Keratinocyte (primary cell): ENCODE results near the gene CER1. TPM values are rescaled to one million over a fixed set of nuclear protein-coding genes. Genes with fewer than 3 reads are reported as not detected.
A peak's percentile ranks its signal among the peaks of the same experiment; 100 is the strongest.

Source experiments
- DNase-seq: peaks from one replicate; pipeline ENCODE4 v3.0.0-alpha.2; 2011; ENCODE audit warnings: low read depth, missing footprints, low spot score
- FAIRE-seq: peaks from 2 replicates; lab custom pipeline; 2011; peaks lifted over from hg19 to GRCh38; lab: Jason Lieb, UNC
- H2AFZ ChIP-seq: 2 replicates; pipeline ENCODE4 v1.6.0; 2012; ENCODE audit warnings: low read length, control low read depth, inconsistent platforms; ENCODE audit not compliant: control insufficient read depth
- H3K27ac ChIP-seq: 2 replicates; pipeline ENCODE4 v1.5.1; 2011; ENCODE audit warnings: low read length; ENCODE audit not compliant: control insufficient read depth, insufficient read depth
- H3K27me3 ChIP-seq: 3 replicates; pipeline ENCODE4 v1.6.0; 2011; ENCODE audit warnings: low read length; ENCODE audit not compliant: control insufficient read depth, insufficient read depth; ENCODE audit errors: extremely low read depth
- H3K36me3 ChIP-seq, 2 experiments: 2 replicates in 1 of 2; 3 replicates in 1 of 2; pipeline ENCODE4 v1.5.1; 2011; ENCODE audit warnings: low read length in 2 of 2, mild to moderate bottlenecking in 1 of 2; ENCODE audit not compliant: control insufficient read depth in 2 of 2, insufficient read depth in 2 of 2; ENCODE audit errors: extremely low read depth in 1 of 2
- H3K4me1 ChIP-seq: 3 replicates; pipeline ENCODE4 v1.5.1; 2011; ENCODE audit warnings: low read length; ENCODE audit not compliant: control insufficient read depth, insufficient read depth; ENCODE audit errors: extremely low read depth
- H3K4me2 ChIP-seq: 3 replicates; pipeline ENCODE4 v1.6.0; 2011; ENCODE audit warnings: low read depth, low read length; ENCODE audit not compliant: control insufficient read depth, insufficient read depth; ENCODE audit errors: extremely low read depth
- H3K4me3 ChIP-seq, 3 experiments: fragments of 200-600 bp in 1 of 3; sonication (generic) in 1 of 3; 2 replicates in 2 of 3; 3 replicates in 1 of 3; pipeline ENCODE4 v1.5.1; 2011 to 2016; ENCODE audit warnings: low read length in 3 of 3, mild to moderate bottlenecking in 3 of 3, control low read depth in 2 of 3, inconsistent platforms in 1 of 3, low read depth in 1 of 3, mixed read lengths in 1 of 3, mixed run types in 1 of 3, moderate library complexity in 1 of 3; ENCODE audit not compliant: control insufficient read depth in 2 of 3, insufficient read depth in 2 of 3; ENCODE audit errors: extremely low read depth in 1 of 3
- H3K79me2 ChIP-seq: 2 replicates; pipeline ENCODE4 v1.6.0; 2012; ENCODE audit warnings: low read length; ENCODE audit not compliant: control insufficient read depth, insufficient read depth
- H3K9ac ChIP-seq: 3 replicates; pipeline ENCODE4 v1.6.0; 2011; ENCODE audit warnings: low read length; ENCODE audit not compliant: control insufficient read depth, insufficient read depth; ENCODE audit errors: extremely low read depth
- H3K9me1 ChIP-seq: 3 replicates; pipeline ENCODE4 v1.6.0; 2011; ENCODE audit warnings: low read length; ENCODE audit not compliant: control insufficient read depth, insufficient read depth; ENCODE audit errors: extremely low read depth
- H3K9me3 ChIP-seq: 2 replicates; pipeline ENCODE4 v1.5.1; 2012; ENCODE audit warnings: low read depth, low read length; ENCODE audit not compliant: control insufficient read depth
- H4K20me1 ChIP-seq: 3 replicates; pipeline ENCODE4 v1.6.0; 2011; ENCODE audit warnings: low read length; ENCODE audit not compliant: control insufficient read depth, insufficient read depth; ENCODE audit errors: extremely low read depth
- CTCF ChIP-seq, 3 experiments: IDR thresholded peaks in 1 of 3; conservative IDR thresholded peaks in 1 of 3; optimal IDR thresholded peaks in 1 of 3; 2 replicates in 2 of 3; 3 replicates in 1 of 3; pipeline versions ENCODE3 to v1.5.1; 2011; ENCODE audit warnings: low read length in 3 of 3, mild to moderate bottlenecking in 3 of 3, moderate library complexity in 2 of 3, control low read depth in 1 of 3, inconsistent platforms in 1 of 3; ENCODE audit not compliant: insufficient read depth in 2 of 3; ENCODE audit errors: extremely low read depth in 1 of 3
- EZH2 ChIP-seq: IDR thresholded peaks from one replicate; pipeline ENCODE4 v1.6.1; 2012; ENCODE audit warnings: inconsistent platforms, mild to moderate bottlenecking, low read length, moderate library complexity
- dilution Hi-C: fragments of 300-500 bp; cut with MboI; formaldehyde crosslinking; loops from one replicate; pipeline ENCODE4 v1.7.0; 2020; ENCODE audit warnings: low sequenced_read_pairs; ENCODE audit not compliant: extremely low pct_ligation_motif_present
- polyA plus RNA-seq, 5 experiments: library from polyadenylated mRNA; depleted of rRNA in 3 of 5; stranded (reverse) in 3 of 5; stranded (forward) in 1 of 5; unstranded in 1 of 5; fragments of >200 nt; gene quantifications; 1 replicate in 1 of 5; 2 replicates in 3 of 5; 3 replicates in 1 of 5; pipeline versions ENCODE4 v1.2.1 to v1.2.3, GENCODE V29; 2011 to 2012; ENCODE audit warnings: missing spikeins in 2 of 5, low read depth in 1 of 5, low replicate concordance in 1 of 5

Gene CER1
- polyA plus RNA-seq, 1 donor (not counting 4 experiments of a cell fraction or from before 2014, with no cell fraction given) = not detected

DNA sequence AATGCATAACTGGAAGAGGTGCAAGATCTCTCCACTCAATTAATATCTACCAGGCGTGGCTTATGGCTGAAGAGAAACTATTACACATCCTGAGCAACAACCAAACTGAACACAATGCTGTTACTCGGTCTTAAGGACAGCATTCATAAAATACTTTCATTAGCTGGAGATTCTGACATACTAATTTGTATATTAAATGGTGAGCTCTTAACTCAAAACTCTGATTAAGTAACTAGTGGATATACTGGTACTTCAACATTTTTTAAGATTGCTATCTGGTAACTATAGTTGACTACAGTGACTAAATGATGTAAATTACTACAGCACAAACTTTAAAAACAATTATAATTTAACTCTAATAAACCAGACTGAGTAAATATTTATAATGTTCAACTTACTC lies 45.1 kb downstream of the CER1 start:
- dilution Hi-C loops = no loop called here
- no peak for TF ChIP-seq CTCF (optimal IDR thresholded peaks at IDR 0.05 in 1 of 3, IDR thresholded peaks at IDR 0.05 in 1 of 3, conservative IDR thresholded peaks at IDR 0.05 in 1 of 3; ENCODE audit: extremely low read depth in 1 of 3, insufficient read depth in 2 of 3, low read length in 3 of 3)
- no peak for TF ChIP-seq EZH2
- no peak for FAIRE-seq

GRCh38 chr9:14674630-14675029 lies 47.9 kb downstream of the CER1 start:
- Histone ChIP-seq H3K36me3 (peaks cover 0 to 3% of the 10 kb centered on the region in 2 experiments), H3K9me1 (no peaks in the 10 kb centered on the region)
- FAIRE-seq = no peak

More for the DNA sequence above, 45.1 kb downstream of the CER1 start:
- no peak overlapping the region for H3K9ac ChIP-seq
- no peaks in the 10 kb centered on the region for H4K20me1 ChIP-seq
- no peaks in the 10 kb centered on the region for H3K9me1 ChIP-seq
- H3K9me3 ChIP-seq = no peaks in the 10 kb centered on the region
- no peak overlapping the region for H3K4me2 ChIP-seq
- no peaks in the 10 kb centered on the region for H3K27me3 ChIP-seq
- no peaks in the 10 kb centered on the region for H3K4me1 ChIP-seq
- peak overlapping the region; percentile 29 for H2AFZ ChIP-seq
- no peak overlapping the region for H3K27ac ChIP-seq
- H3K36me3 ChIP-seq = peaks cover 0 to 2% of the 10 kb centered on the region in 2 experiments
- H3K79me2 ChIP-seq = no peaks in the 10 kb centered on the region
- no peak overlapping the region for H3K4me3 ChIP-seq
- DNase-seq = no peak

More at GRCh38 chr9:14674630-14675029, 47.9 kb downstream of the CER1 start:
- Histone ChIP-seq H3K79me2 (no peaks in the 10 kb centered on the region), H3K9me3 (no peaks in the 10 kb centered on the region), H4K20me1 (no peaks in the 10 kb centered on the region), H3K4me3 (no peak overlapping the region), H2AFZ (no peak overlapping the region), H3K4me2 (no peak overlapping the region), H3K27me3 (no peaks in the 10 kb centered on the region), H3K27ac (no peak overlapping the region), H3K9ac (no peak overlapping the region), H3K4me1 (peaks cover 3% of the 10 kb centered on the region)
- TF ChIP-seq EZH2 = no peak
- no peak for TF ChIP-seq CTCF (optimal IDR thresholded peaks at IDR 0.05 in 1 of 3, IDR thresholded peaks at IDR 0.05 in 1 of 3, conservative IDR thresholded peaks at IDR 0.05 in 1 of 3; ENCODE audit: extremely low read depth in 1 of 3, insufficient read depth in 2 of 3, low read length in 3 of 3)
- DNase-seq = no peak
- dilution Hi-C loops = no loop called here
